MM.1S (cell line): ENCODE measurements around the gene SLC1A7.

Experiments used
- DNase-seq: peaks from one replicate; pipeline ENCODE4 v3.0.0-alpha.2; 2015
- H2AFZ ChIP-seq: fragments of 300-600 bp; sonication (generic); 2 replicates; pipeline ENCODE4 v1.6.0; 2016; ENCODE audit warnings: antibody characterized with exemption, low read length
- H3F3A ChIP-seq: fragments of 300-600 bp; sonication (generic); 2 replicates; pipeline ENCODE4 v1.6.1; 2016; ENCODE audit warnings: mild to moderate bottlenecking, antibody characterized with exemption, low read length, moderate library complexity, mixed read lengths; ENCODE audit not compliant: insufficient read depth
- H3K27ac ChIP-seq: fragments of 300-600 bp; sonication (generic); 2 replicates; pipeline ENCODE4 v1.5.1; 2016; ENCODE audit warnings: mild to moderate bottlenecking, low read length
- H3K27me3 ChIP-seq: fragments of 300-600 bp; sonication (generic); replicated peaks from 2 replicates; pipeline ENCODE4 v1.6.0; 2016; ENCODE audit warnings: low read length; ENCODE audit not compliant: insufficient read depth
- H3K36me3 ChIP-seq: fragments of 300-600 bp; sonication (generic); replicated peaks from 2 replicates; pipeline ENCODE4 v1.6.1; 2016; ENCODE audit warnings: mild to moderate bottlenecking, low read length, mixed read lengths; ENCODE audit not compliant: insufficient read depth
- H3K4me1 ChIP-seq: fragments of 300-600 bp; sonication (generic); 2 replicates; pipeline ENCODE4 v1.6.1; 2016; ENCODE audit warnings: low read length, mixed read lengths
- H3K4me2 ChIP-seq: fragments of 300-600 bp; sonication (generic); 2 replicates; pipeline ENCODE4 v1.6.0; 2016; ENCODE audit warnings: low read depth, low read length
- H3K4me3 ChIP-seq: fragments of 300-600 bp; sonication (generic); 2 replicates; pipeline ENCODE4 v1.5.1; 2016; ENCODE audit warnings: low read length, mixed read lengths
- H3K79me2 ChIP-seq: fragments of 300-600 bp; sonication (generic); 2 replicates; pipeline ENCODE4 v1.6.1; 2016; ENCODE audit warnings: mixed run types, low read length, mixed read lengths
- H3K9ac ChIP-seq: fragments of 300-600 bp; sonication (generic); 2 replicates; pipeline ENCODE4 v1.6.1; 2016; ENCODE audit warnings: low read length, mixed read lengths
- H3K9me2 ChIP-seq: fragments of 300-600 bp; sonication (generic); replicated peaks from 2 replicates; pipeline ENCODE4 v1.6.1; 2016; ENCODE audit warnings: mild to moderate bottlenecking, low read length, mixed read lengths; ENCODE audit not compliant: insufficient read depth
- H3K9me3 ChIP-seq: fragments of 300-600 bp; sonication (generic); replicated peaks from 2 replicates; pipeline ENCODE4 v1.6.1; 2016; ENCODE audit warnings: mild to moderate bottlenecking, low read length, mixed read lengths; ENCODE audit not compliant: insufficient read depth
- H4K20me1 ChIP-seq: fragments of 300-600 bp; sonication (generic); 2 replicates; pipeline ENCODE4 v1.6.1; 2016; ENCODE audit warnings: mild to moderate bottlenecking, low read length, moderate library complexity, mixed read lengths; ENCODE audit not compliant: insufficient read depth
- EZH2 ChIP-seq: fragments of 300-600 bp; sonication (generic); optimal IDR thresholded peaks from 2 replicates; pipeline ENCODE3; 2017; ENCODE audit warnings: low read depth, mild to moderate bottlenecking, antibody characterized with exemption, low read length, mixed read lengths
- EZH2phosphoT487 ChIP-seq: fragments of 300-600 bp; sonication (generic); IDR thresholded peaks from 2 replicates; pipeline ENCODE4 v1.6.1; 2018; ENCODE audit warnings: antibody characterized with exemption, low read length
- TF ChIP-seq, protein P1 (sequence below): fragments of 300-600 bp; sonication (generic); IDR thresholded peaks from 2 replicates; pipeline ENCODE4 v1.5.1; 2016; ENCODE audit warnings: antibody characterized with exemption, low read length, mixed read lengths

The SLC1A7 gene

DNA sequence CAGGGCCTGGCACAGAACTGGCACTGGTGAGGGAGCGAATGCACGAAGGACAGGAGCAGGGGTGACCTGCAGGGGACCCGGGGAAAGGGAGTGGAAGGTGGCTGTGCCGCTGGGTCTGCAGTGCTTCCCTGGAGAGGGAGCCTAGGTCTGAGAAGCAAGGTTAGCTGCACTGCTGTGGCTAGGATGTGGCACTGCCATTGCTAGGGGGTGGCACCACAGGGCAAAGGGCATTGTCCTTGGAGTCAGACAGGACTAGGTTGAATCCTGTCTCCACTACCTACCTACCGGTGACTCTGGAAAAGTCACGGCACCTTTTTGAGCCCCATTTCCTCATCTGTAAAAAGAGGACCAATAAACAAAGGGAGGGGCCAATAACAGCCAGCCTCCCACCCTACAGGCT lies 28.3 kb downstream of the SLC1A7 start:
- no peaks in the 10 kb centered on the region for H3K36me3 ChIP-seq
- H4K20me1 ChIP-seq = no peaks in the 10 kb centered on the region
- no peaks in the 10 kb centered on the region for H3K4me1 ChIP-seq
- DNase-seq = no peak
- no peaks in the 10 kb centered on the region for H3K79me2 ChIP-seq
- H3K27ac ChIP-seq = no peak overlapping the region
- H3K9me3 ChIP-seq = no peaks in the 10 kb centered on the region
- H3K4me2 ChIP-seq = no peak overlapping the region
- TF ChIP-seq EZH2phosphoT487 (no peak), EZH2 (no peak)
- TF ChIP-seq, protein P1, sequence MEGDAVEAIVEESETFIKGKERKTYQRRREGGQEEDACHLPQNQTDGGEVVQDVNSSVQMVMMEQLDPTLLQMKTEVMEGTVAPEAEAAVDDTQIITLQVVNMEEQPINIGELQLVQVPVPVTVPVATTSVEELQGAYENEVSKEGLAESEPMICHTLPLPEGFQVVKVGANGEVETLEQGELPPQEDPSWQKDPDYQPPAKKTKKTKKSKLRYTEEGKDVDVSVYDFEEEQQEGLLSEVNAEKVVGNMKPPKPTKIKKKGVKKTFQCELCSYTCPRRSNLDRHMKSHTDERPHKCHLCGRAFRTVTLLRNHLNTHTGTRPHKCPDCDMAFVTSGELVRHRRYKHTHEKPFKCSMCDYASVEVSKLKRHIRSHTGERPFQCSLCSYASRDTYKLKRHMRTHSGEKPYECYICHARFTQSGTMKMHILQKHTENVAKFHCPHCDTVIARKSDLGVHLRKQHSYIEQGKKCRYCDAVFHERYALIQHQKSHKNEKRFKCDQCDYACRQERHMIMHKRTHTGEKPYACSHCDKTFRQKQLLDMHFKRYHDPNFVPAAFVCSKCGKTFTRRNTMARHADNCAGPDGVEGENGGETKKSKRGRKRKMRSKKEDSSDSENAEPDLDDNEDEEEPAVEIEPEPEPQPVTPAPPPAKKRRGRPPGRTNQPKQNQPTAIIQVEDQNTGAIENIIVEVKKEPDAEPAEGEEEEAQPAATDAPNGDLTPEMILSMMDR = no peak
- no peaks in the 10 kb centered on the region for H3K9me2 ChIP-seq
- H3K9ac ChIP-seq = no peak overlapping the region
- H3K4me3 ChIP-seq = no peak overlapping the region
- H3F3A ChIP-seq = no peaks in the 10 kb centered on the region
- H3K27me3 ChIP-seq = no peaks in the 10 kb centered on the region
- H2AFZ ChIP-seq = no peak overlapping the region

DNA sequence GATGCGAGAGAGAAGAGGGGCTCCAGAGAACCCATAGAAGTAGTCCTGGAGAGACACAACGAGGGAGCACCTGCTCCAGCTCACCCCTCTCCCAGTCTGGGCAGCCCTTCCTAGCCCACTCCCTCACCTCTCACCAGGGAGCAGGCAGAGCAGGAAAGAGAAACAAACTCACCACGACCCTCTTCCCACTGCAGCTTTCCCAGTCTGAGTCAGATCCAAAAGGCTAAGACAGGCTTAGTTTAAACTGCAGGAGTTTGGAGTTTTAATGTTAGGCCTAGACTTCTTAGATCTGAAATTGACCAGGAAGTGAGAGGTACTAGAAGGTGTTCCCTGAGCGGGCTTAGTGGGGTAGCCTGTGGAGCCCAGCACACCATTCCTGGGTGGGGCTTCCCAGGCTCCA lies 29.6 kb downstream of the SLC1A7 start:
- Histone ChIP-seq H3K9ac (no peak overlapping the region), H3K27ac (no peak overlapping the region), H4K20me1 (no peaks in the 10 kb centered on the region), H3K79me2 (no peaks in the 10 kb centered on the region), H3K4me1 (no peaks in the 10 kb centered on the region), H3F3A (no peaks in the 10 kb centered on the region), H3K9me3 (no peaks in the 10 kb centered on the region), H3K27me3 (no peaks in the 10 kb centered on the region), H3K9me2 (no peaks in the 10 kb centered on the region), H3K36me3 (no peaks in the 10 kb centered on the region), H2AFZ (no peak overlapping the region), H3K4me3 (no peak overlapping the region), H3K4me2 (no peak overlapping the region)
- no peak for DNase-seq
- no peak for TF ChIP-seq EZH2
- TF ChIP-seq, protein P1 = no peak
- TF ChIP-seq EZH2phosphoT487 = no peak

DNA sequence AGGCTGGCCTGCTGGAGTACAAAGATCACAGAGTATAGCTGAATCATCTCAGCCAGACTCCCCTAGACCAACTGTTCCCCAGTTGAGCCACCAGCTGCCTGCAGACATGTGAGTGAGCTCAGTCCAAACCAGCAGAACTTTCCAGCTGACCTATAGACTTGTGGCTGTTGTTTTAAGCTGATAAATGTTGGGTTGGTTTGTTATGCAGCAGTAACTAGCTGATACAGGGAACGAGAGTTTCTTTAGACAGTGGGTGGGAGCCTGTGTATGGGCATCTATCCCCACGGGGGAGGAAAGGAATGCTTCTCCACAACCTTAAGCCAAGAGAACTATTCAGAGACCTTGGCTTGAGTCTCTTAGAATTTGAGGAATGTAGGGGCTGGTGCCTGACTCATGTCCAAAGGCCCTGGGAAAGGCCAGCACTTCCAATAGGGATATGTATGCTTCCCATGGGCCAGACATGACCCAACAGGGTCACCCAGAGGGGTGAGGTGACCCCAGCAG lies 30.1 kb downstream of the SLC1A7 start:
- H3K9me2 ChIP-seq = no peaks in the 10 kb centered on the region
- H3K9ac ChIP-seq = no peak overlapping the region
- TF ChIP-seq EZH2phosphoT487 (no peak), EZH2 (no peak)
- TF ChIP-seq, protein P1 = no peak
- H3K27me3 ChIP-seq = no peaks in the 10 kb centered on the region
- H4K20me1 ChIP-seq = no peaks in the 10 kb centered on the region
- DNase-seq = no peak
- H3K9me3 ChIP-seq = no peaks in the 10 kb centered on the region
- no peak overlapping the region for H3K27ac ChIP-seq
- H3K4me2 ChIP-seq = no peak overlapping the region
- no peaks in the 10 kb centered on the region for H3F3A ChIP-seq
- H3K79me2 ChIP-seq = no peaks in the 10 kb centered on the region
- no peaks in the 10 kb centered on the region for H3K36me3 ChIP-seq
- no peak overlapping the region for H2AFZ ChIP-seq
- no peaks in the 10 kb centered on the region for H3K4me1 ChIP-seq
- H3K4me3 ChIP-seq = no peak overlapping the region
